PFSK-1 (cell line): ENCODE measurements around the gene IRF4.

ENCODE experiments used
- FOXP2 ChIP-seq: optimal IDR thresholded peaks from 2 replicates; pipeline ENCODE3; 2011; ENCODE audit warnings: borderline replicate concordance, control low read depth, inconsistent platforms; ENCODE audit not compliant: insufficient read depth; ENCODE audit errors: extremely low read length, extremely low read depth
- POLR2AphosphoS5 ChIP-seq: IDR thresholded peaks from 2 replicates; pipeline ENCODE4 v1.6.1; 2012; ENCODE audit warnings: low read depth, mild to moderate bottlenecking, control low read depth, low read length, moderate library complexity
- SIN3A ChIP-seq: IDR thresholded peaks from 2 replicates; pipeline ENCODE4 v1.6.1; 2012; ENCODE audit warnings: mild to moderate bottlenecking, low read length, moderate library complexity, borderline replicate concordance; ENCODE audit not compliant: insufficient read depth
- TAF1 ChIP-seq: IDR thresholded peaks from 2 replicates; pipeline ENCODE4 v1.6.1; 2012; ENCODE audit warnings: low read length, control low read depth, borderline replicate concordance; ENCODE audit not compliant: insufficient read depth
- TF ChIP-seq, protein P1 (sequence below), 2 experiments: IDR thresholded peaks; 2 replicates each; pipeline versions ENCODE4 v1.6.1 to v1.8.0; 2011 to 2012; ENCODE audit warnings: low read depth in 2 of 2, low read length in 2 of 2, control low read depth in 1 of 2, inconsistent platforms in 1 of 2, mild to moderate bottlenecking in 1 of 2, moderate library complexity in 1 of 2; ENCODE audit not compliant: insufficient read depth in 1 of 2

- TF ChIP-seq SIN3A (no peak), POLR2AphosphoS5 (no peak), TAF1 (no peak), FOXP2 (no peak)
- TF ChIP-seq, protein P1, sequence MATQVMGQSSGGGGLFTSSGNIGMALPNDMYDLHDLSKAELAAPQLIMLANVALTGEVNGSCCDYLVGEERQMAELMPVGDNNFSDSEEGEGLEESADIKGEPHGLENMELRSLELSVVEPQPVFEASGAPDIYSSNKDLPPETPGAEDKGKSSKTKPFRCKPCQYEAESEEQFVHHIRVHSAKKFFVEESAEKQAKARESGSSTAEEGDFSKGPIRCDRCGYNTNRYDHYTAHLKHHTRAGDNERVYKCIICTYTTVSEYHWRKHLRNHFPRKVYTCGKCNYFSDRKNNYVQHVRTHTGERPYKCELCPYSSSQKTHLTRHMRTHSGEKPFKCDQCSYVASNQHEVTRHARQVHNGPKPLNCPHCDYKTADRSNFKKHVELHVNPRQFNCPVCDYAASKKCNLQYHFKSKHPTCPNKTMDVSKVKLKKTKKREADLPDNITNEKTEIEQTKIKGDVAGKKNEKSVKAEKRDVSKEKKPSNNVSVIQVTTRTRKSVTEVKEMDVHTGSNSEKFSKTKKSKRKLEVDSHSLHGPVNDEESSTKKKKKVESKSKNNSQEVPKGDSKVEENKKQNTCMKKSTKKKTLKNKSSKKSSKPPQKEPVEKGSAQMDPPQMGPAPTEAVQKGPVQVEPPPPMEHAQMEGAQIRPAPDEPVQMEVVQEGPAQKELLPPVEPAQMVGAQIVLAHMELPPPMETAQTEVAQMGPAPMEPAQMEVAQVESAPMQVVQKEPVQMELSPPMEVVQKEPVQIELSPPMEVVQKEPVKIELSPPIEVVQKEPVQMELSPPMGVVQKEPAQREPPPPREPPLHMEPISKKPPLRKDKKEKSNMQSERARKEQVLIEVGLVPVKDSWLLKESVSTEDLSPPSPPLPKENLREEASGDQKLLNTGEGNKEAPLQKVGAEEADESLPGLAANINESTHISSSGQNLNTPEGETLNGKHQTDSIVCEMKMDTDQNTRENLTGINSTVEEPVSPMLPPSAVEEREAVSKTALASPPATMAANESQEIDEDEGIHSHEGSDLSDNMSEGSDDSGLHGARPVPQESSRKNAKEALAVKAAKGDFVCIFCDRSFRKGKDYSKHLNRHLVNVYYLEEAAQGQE (IDR thresholded peaks at IDR 0.05; ENCODE audit: insufficient read depth in 1 of 2, low read depth in 2 of 2, low read length in 2 of 2) = no peak
These were observed 31.0 kb downstream of the IRF4 start for GRCh38 chr6:422433-423054.
